Spleen (tissue), 7 donors: ENCODE results near the gene SLC16A8.

Source experiments
- CTCF ChIP-seq, 11 experiments: fragments of 200-600 bp in 7 of 11; fragments of 450-650 bp in 4 of 11; sonication (generic) in 4 of 11; IDR thresholded peaks in 8 of 11; conservative IDR thresholded peaks in 3 of 11; 1 replicate in 7 of 11; 2 replicates in 4 of 11; pipeline versions ENCODE4 v1.4.0 to v1.8.0; 2016 to 2021; ENCODE audit warnings: antibody characterized with exemption in 11 of 11, inconsistent platforms in 4 of 11, mild to moderate bottlenecking in 1 of 11
- POLR2AphosphoS5 ChIP-seq, 3 donors: sonication (generic); formaldehyde crosslinking; IDR thresholded peaks; one replicate each; pipeline ENCODE4 v1.5.1; 2017; ENCODE audit warnings: antibody characterized with exemption in 3 of 3
- donor health status: DM: no; HTN: no; CAD: no; lungs with moderate emphysema.
- donor health status: DM: no; HTN: no; CAD: no.
- donor health status: DM: no; HTN: no; CAD: no.

- TF ChIP-seq POLR2AphosphoS5 (IDR thresholded peaks at IDR 0.05) (no peak), CTCF (IDR thresholded peaks at IDR 0.05 in 8 of 11, conservative IDR thresholded peaks at IDR 0.05 in 3 of 11) (no peak)
These were observed 6.9 kb downstream of the SLC16A8 start for GRCh38 chr22:38077096-38077495.
